HepG2 (cell line): ENCODE data around the gene ABCB6. TPM values are rescaled to one million over a fixed set of nuclear protein-coding genes. Genes with fewer than 3 reads are reported as not detected.
"Not testable (repeated sequence)": the region's sequence is repeated elsewhere in the genome, so short reads cannot be mapped to it uniquely, and the experiment has no call there.

Experiments used
- ARID5B ChIP-seq: IDR thresholded peaks from 2 replicates; pipeline ENCODE4 v1.4.0; 2020; ENCODE audit warnings: mild to moderate bottlenecking, missing genetic modification reagents
- GTF2F1 ChIP-seq: fragments of 150-350 bp; IDR thresholded peaks from 2 replicates; pipeline ENCODE4 v1.6.1; 2014; ENCODE audit warnings: low read length
- HOXA3 ChIP-seq: sonication (generic); formaldehyde crosslinking; IDR thresholded peaks from 2 replicates; pipeline ENCODE4 v1.5.0; 2020; ENCODE audit warnings: missing genetic modification reagents
- LCORL ChIP-seq, 2 experiments: fragments of 450-650 bp in 1 of 2; sonication (generic) in 1 of 2; formaldehyde crosslinking in 1 of 2; IDR thresholded peaks; 2 replicates each; pipeline versions ENCODE4 v1.5.0 to v1.6.1; 2017 to 2020; ENCODE audit warnings: antibody characterized with exemption in 1 of 2, missing genetic modification reagents in 1 of 2
- NCOA2 ChIP-seq: sonication (generic); formaldehyde crosslinking; IDR thresholded peaks from 2 replicates; pipeline ENCODE4 v1.8.0; 2022; ENCODE audit warnings: inconsistent platforms
- NFIC ChIP-seq: IDR thresholded peaks from 2 replicates; pipeline ENCODE4 v1.6.1; 2012; ENCODE audit warnings: mild to moderate bottlenecking, low read length, inconsistent platforms
- NFYC ChIP-seq: IDR thresholded peaks from 2 replicates; pipeline ENCODE4 v1.6.1; 2016; ENCODE audit warnings: missing genetic modification reagents, missing compliant biosample characterization
- RAD21 ChIP-seq: fragments of 450-650 bp; formaldehyde crosslinking; IDR thresholded peaks from 2 replicates; pipeline ENCODE4 v1.5.0; 2020; ENCODE audit warnings: mild to moderate bottlenecking
- RFXAP ChIP-seq: sonication (generic); formaldehyde crosslinking; IDR thresholded peaks from 2 replicates; pipeline ENCODE4 v1.4.0; 2020; ENCODE audit warnings: missing genetic modification reagents, borderline replicate concordance
- SETDB1 ChIP-seq: sonication (generic); formaldehyde crosslinking; IDR thresholded peaks from 2 replicates; pipeline ENCODE4 v1.5.1; 2020; ENCODE audit warnings: missing genetic modification reagents, mild to moderate bottlenecking, borderline replicate concordance
- SOX5 ChIP-seq: IDR thresholded peaks from 2 replicates; pipeline ENCODE4 v1.6.1; 2016; ENCODE audit warnings: borderline replicate concordance
- TAF1 ChIP-seq: sonication (generic); formaldehyde crosslinking; IDR thresholded peaks from 2 replicates; pipeline ENCODE4 v1.4.0; 2020; ENCODE audit warnings: missing genetic modification reagents
- ZEB1 ChIP-seq: IDR thresholded peaks from 2 replicates; pipeline ENCODE4 v1.6.1; 2012; ENCODE audit warnings: mild to moderate bottlenecking, low read depth, inconsistent platforms; ENCODE audit not compliant: insufficient replicate concordance
- ZFX ChIP-seq: sonication (generic); formaldehyde crosslinking; IDR thresholded peaks from 2 replicates; pipeline ENCODE4 v1.4.0; 2020; ENCODE audit warnings: mild to moderate bottlenecking, low read depth, missing genetic modification reagents, moderate library complexity
- ZMYM4 ChIP-seq: sonication (generic); formaldehyde crosslinking; IDR thresholded peaks from 2 replicates; pipeline ENCODE4 v1.8.1; 2023; ENCODE audit warnings: mild to moderate bottlenecking, missing genetic modification reagents
- ZNF605 ChIP-seq: sonication (generic); formaldehyde crosslinking; IDR thresholded peaks from 2 replicates; pipeline ENCODE4 v1.8.0; 2022; ENCODE audit warnings: mild to moderate bottlenecking, missing genetic modification reagents
- ZNF772 ChIP-seq: sonication (generic); formaldehyde crosslinking; IDR thresholded peaks from 2 replicates; pipeline ENCODE4 v1.5.0; 2020; ENCODE audit warnings: mild to moderate bottlenecking, missing genetic modification reagents
- ZSCAN9 ChIP-seq: IDR thresholded peaks from 2 replicates; pipeline ENCODE4 v1.6.1; 2016; ENCODE audit warnings: borderline replicate concordance
- polyA plus RNA-seq, 8 experiments: library from polyadenylated mRNA; depleted of rRNA in 3 of 8; stranded (reverse) in 7 of 8; unstranded in 1 of 8; fragments of >200 nt; fragmentation: Illumina TruSeq in 4 of 8; extraction: Trizol in 4 of 8; gene quantifications; 2 replicates each; pipeline versions ENCODE4 v1.2.1 to v1.2.3, GENCODE V29; 2011 to 2016; ENCODE audit warnings: low read depth in 4 of 8, missing spikeins in 1 of 8, mixed read lengths in 1 of 8; ENCODE audit not compliant: insufficient read depth in 1 of 8
- total RNA-seq, 5 experiments: library from RNA; depleted of rRNA; stranded (reverse); fragments of >200 nt; fragmentation: Illumina TruSeq; extraction: Trizol; gene quantifications; 2 replicates each; pipeline ENCODE4 v1.2.3, GENCODE V29; 2016; ENCODE audit warnings: low read depth in 1 of 5
- TF ChIP-seq, protein P1 (sequence below): IDR thresholded peaks from 2 replicates; pipeline ENCODE4 v1.6.1; 2012; ENCODE audit warnings: inconsistent platforms
- TF ChIP-seq, protein P2 (sequence below): sonication (generic); formaldehyde crosslinking; IDR thresholded peaks from 2 replicates; pipeline ENCODE4 v1.5.1; 2020; ENCODE audit warnings: mild to moderate bottlenecking, moderate library complexity, missing genetic modification reagents
- TF ChIP-seq, protein P3 (sequence below): sonication (generic); formaldehyde crosslinking; IDR thresholded peaks from 2 replicates; pipeline ENCODE4 v1.4.0; 2020; ENCODE audit warnings: missing genetic modification reagents

The ABCB6 gene
- total and polyA plus RNA-seq, 2 of the 13 experiments (the other 11 are each of a cell fraction or from before 2014, with no cell fraction given), result 91.1 to 137 TPM

- TF ChIP-seq NCOA2 (CRISPR knock-in tag) (0 out of 2 replicates have a peak, but pooled peaks have one; percentile 20), LCORL (CRISPR knock-in tag; IDR thresholded peaks at IDR 0.05) (peak; percentile 29; the same call in 1 of the 2 replicates), ZFX (CRISPR knock-in tag) (0 out of 2 replicates have a peak, but pooled peaks have one; percentile 16), RAD21 (CRISPR knock-in tag) (peak; percentile 42; the same call in 1 of the 2 replicates), NFYC (CRISPR knock-in tag) (peak; percentile 81), ZNF605 (CRISPR knock-in tag) (peak; percentile 72; the same call in 1 of the 2 replicates), NFIC (0 out of 2 replicates have a peak, but pooled peaks have one; percentile 49), ZMYM4 (CRISPR knock-in tag) (peak; percentile 94), RFXAP (peak; percentile 82), HOXA3 (CRISPR knock-in tag) (peak; percentile 41), ARID5B (CRISPR knock-in tag) (peak; percentile 48), ZNF772 (CRISPR knock-in tag) (0 out of 2 replicates have a peak, but pooled peaks have one; percentile 14), ZEB1 (peak; percentile 36), TAF1 (CRISPR knock-in tag) (peak; percentile 4; the same call in 1 of the 2 replicates), SOX5 (CRISPR knock-in tag) (peak; percentile 33; the same call in 1 of the 2 replicates), ZSCAN9 (CRISPR knock-in tag) (0 out of 2 replicates have a peak, but pooled peaks have one; percentile 22), GTF2F1 (peak; percentile 84), SETDB1 (CRISPR knock-in tag) (peak; percentile 81)
- not testable (repeated sequence) for TF ChIP-seq LCORL (IDR thresholded peaks at IDR 0.05)
- TF ChIP-seq, protein P1, sequence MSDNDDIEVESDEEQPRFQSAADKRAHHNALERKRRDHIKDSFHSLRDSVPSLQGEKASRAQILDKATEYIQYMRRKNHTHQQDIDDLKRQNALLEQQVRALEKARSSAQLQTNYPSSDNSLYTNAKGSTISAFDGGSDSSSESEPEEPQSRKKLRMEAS, result peak; percentile 43; the same call in 1 of the 2 replicates
- TF ChIP-seq, protein P2, sequence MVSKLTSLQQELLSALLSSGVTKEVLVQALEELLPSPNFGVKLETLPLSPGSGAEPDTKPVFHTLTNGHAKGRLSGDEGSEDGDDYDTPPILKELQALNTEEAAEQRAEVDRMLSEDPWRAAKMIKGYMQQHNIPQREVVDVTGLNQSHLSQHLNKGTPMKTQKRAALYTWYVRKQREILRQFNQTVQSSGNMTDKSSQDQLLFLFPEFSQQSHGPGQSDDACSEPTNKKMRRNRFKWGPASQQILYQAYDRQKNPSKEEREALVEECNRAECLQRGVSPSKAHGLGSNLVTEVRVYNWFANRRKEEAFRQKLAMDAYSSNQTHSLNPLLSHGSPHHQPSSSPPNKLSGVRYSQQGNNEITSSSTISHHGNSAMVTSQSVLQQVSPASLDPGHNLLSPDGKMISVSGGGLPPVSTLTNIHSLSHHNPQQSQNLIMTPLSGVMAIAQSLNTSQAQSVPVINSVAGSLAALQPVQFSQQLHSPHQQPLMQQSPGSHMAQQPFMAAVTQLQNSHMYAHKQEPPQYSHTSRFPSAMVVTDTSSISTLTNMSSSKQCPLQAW (CRISPR knock-in tag), result peak; percentile 39; the same call in 1 of the 2 replicates
- TF ChIP-seq, protein P3, sequence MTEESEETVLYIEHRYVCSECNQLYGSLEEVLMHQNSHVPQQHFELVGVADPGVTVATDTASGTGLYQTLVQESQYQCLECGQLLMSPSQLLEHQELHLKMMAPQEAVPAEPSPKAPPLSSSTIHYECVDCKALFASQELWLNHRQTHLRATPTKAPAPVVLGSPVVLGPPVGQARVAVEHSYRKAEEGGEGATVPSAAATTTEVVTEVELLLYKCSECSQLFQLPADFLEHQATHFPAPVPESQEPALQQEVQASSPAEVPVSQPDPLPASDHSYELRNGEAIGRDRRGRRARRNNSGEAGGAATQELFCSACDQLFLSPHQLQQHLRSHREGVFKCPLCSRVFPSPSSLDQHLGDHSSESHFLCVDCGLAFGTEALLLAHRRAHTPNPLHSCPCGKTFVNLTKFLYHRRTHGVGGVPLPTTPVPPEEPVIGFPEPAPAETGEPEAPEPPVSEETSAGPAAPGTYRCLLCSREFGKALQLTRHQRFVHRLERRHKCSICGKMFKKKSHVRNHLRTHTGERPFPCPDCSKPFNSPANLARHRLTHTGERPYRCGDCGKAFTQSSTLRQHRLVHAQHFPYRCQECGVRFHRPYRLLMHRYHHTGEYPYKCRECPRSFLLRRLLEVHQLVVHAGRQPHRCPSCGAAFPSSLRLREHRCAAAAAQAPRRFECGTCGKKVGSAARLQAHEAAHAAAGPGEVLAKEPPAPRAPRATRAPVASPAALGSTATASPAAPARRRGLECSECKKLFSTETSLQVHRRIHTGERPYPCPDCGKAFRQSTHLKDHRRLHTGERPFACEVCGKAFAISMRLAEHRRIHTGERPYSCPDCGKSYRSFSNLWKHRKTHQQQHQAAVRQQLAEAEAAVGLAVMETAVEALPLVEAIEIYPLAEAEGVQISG (CRISPR knock-in tag), result peak; percentile 48
Observed at GRCh38 chr2:219200502-219201326, 18.0 kb downstream of the ABCB6 start (continued).
